ENCODE data around the gene ACVR1C.

Gene ACVR1C

DNA sequence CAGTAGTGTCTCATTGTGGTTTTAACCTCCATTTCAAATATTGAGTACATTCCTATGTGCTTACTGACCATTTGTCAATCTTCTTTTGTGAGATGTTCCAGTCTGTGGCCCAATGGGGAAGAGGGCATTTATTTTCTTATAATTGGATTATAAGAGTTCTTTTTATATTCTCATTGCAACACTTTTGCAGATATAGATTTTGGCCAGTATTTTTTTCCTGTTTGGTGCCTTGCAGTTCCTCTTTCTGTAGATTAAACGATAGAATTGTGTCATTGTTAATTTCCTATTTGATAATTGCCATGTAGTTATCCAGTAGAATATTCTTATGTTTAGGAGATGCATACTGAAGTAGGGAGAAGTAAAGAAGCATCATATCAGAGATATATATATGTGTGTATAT lies 128.3 kb downstream of the ACVR1C start:
- no peak for DNase-seq (ENCODE audit: low read depth in 4 of 4, low spot score in 1 of 4)

GRCh38 chr2:157498483-157498882 lies 130.2 kb downstream of the ACVR1C start:
- no peak for DNase-seq (ENCODE audit: low read depth in 4 of 4, low spot score in 1 of 4)

DNA sequence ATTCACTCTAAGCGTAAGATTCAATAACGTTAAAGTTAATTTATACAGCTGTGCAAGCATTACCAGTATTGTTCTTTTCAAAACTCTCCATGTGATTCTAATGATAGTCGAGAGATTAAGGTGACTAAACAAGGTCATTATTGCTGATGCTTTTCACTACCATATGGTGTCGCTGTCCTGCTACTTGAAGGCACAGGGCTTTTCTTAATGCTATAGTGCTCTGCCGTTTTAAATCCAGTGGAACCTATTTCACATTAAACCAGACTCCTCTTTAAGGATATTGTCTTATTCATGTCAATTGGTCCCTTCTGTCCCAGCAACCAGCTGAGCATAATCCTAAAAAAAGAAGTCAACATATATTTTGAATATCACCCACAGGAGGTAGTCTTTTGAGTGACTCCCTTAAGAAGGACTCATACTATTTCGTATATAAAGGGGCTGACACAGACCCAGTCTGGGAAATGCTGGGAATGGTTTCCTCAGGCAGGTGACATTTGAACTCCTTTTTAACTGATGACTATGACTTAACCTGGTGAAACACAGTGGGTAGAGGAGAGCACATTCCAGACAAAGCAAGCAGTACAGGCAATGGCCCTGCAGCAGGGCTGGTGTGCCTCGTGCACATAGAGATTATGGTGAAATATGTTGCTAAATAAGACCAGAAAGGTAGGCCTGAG lies 130.9 kb downstream of the ACVR1C start:
- DNase-seq (ENCODE audit: low read depth in 4 of 4, low spot score in 1 of 4) = no peak

GRCh38 chr2:157492189-157492773 lies 136.4 kb downstream of the ACVR1C start:
- peak in 3 of 4 experiments; percentile 40 to 55 (median 50) for DNase-seq (ENCODE audit: low read depth in 4 of 4, low spot score in 1 of 4)

- no peak for DNase-seq (ENCODE audit: low read depth in 4 of 4, low spot score in 1 of 4)
Observed at GRCh38 chr2:157489983-157490382, 138.7 kb downstream of the ACVR1C start.

GRCh38 chr2:157488877-157489276 lies 139.8 kb downstream of the ACVR1C start:
- no peak for DNase-seq (ENCODE audit: low read depth in 4 of 4, low spot score in 1 of 4)

GRCh38 chr2:157487747-157488146 lies 140.9 kb downstream of the ACVR1C start:
- DNase-seq (ENCODE audit: low read depth in 4 of 4, low spot score in 1 of 4) = no peak

DNA sequence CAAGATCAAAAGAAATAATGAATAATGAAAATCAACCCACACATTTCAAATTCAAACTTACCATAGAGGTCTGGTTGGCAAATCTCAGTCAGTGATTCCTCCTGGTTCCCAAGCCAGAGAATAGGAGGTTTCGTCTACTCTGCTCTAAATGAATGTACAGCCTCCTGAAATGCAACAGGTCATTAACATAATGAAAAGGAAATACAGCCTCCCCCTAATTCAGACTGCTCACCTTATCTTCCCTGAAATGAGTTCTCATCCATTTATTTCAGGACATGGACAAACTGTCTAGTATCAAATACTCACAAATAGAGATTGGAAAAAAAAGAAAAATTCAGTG lies 141.4 kb downstream of the ACVR1C start:
- no peak for DNase-seq (ENCODE audit: low read depth in 4 of 4, low spot score in 1 of 4)

DNA sequence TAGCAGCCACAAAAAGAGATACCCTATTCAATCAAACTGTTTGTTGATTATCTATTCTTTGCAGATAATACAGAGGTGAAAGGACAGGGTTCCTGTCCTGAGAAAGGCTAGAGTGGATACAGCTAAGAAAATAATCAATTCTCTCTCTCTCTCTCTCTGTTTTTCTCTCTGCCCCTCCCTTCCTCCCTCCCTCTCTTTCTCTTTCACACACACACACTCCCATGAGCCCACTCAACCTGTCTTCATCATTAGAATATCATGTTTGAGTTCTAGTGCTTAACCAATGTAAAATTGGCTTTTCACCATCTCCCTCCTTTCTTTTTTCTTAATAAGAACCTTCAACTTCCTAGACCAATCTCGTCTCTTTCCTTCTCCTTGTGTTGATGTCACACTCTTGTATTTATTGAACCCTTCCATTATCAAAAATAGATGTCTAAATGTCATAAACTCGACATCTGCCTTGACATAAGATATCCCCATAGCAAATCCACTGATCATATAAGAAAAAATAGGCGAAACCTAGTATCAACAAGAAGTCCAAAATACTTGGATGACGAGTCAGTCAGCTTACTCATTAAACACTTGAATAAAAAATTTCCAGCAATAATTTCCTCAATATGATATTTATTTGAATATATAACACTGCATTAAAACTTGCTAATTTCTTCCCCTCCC lies 141.9 kb downstream of the ACVR1C start:
- DNase-seq (ENCODE audit: low read depth in 4 of 4, low spot score in 1 of 4) = no peak

- peak in 2 of 4 experiments; percentile 39 to 50 for DNase-seq (ENCODE audit: low read depth in 4 of 4, low spot score in 1 of 4)
Observed at GRCh38 chr2:157480182-157480961, 148.3 kb downstream of the ACVR1C start.

DNA sequence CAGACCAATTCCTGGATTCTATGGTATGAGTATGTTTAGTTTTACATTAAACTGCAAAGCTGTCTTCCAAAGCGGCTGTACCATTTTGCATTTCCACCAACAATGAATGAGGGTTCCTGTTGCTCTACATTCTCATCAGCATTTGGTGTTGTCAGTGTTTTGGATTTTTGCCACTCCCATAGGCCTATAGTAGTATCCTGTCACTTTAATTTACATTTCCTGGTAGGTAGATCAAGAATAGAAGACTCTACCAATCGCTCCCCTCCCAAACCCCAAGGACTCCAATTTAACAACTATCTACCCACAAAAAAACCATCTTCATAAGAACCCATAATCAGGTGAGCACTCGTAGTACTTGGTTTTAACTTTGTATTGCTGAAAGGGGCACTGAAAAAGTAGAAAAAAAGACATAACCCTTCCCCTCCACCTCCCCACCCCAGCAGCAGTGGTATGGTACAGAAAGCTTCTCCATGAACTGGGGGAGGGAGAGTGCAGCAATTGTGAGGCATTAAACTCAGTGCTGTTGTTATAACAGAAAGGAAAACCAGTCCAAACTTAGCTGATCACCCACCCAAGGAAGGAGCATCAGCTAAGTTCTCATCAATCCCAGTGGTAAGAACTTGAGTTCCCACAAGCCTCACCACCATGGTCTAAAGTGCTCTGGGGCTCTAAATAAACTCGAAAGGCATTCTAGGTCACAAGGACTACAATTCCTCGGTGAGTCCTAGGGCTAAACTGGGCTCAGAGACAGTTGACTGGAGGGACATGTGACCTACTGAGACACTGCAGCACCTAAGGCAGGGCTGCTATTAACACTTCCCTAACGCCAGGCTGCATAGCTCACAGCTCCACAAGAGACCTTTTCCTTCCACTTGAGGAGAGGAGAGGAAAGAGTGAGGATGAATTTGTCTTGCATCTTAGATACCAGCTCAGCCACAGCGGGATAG lies 149.3 kb downstream of the ACVR1C start:
- no peak for DNase-seq (ENCODE audit: low read depth in 4 of 4, low spot score in 1 of 4)

DNA sequence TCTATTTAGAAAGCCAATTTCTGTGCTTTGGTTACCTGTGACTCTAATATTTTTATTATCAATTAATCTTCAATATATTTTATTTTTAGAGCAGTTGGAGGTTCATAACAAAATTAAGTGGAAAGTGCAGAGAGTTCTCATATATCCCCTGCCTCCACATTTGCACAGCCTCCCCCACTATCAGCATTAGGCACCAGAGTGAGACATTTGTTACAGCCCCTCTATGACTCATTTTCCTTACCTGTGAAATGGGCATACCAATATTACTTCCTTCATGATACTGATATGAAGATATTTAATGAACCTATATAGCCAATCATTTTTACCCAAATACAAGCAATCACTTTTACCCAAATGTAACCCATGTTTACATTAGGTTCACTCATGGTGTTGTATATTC lies 150.7 kb downstream of the ACVR1C start:
- DNase-seq (ENCODE audit: low read depth in 4 of 4, low spot score in 1 of 4) = no peak

DNA sequence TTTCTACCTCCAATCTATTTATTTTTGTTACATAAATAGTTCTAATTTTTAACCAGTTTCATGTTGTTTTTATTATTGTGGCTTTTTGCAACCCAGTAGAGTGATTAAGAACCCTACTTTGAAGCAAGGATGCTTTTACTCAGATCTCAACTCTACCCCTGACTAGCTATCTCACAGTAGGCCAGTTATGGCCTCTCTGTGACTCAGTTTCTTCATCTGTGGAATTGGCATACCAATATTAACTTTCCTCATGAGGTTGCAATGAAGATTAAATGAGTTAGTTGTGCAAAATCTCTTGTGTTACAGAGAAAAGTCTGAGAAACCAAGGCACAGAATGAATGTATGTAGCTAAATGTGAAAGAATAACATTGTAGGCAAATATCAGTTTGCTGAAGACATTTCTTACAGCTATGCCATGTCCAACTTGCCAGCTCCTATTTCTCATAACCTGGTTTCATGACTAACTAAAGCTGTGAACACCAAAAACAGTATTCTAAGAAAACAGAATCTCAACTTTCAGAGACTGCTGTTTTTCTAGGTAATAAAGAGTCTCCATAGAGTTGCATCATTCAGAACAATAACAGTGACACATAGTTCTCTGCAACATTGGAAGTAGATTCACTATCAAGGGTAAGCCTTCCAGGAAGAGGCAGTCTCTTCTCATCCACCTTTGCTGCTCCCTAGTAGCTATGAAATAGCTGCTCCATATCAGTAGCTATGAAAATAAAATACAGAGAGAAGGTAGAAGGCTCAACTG lies 151.5 kb downstream of the ACVR1C start:
- no peak for DNase-seq (ENCODE audit: low read depth in 4 of 4, low spot score in 1 of 4)

Measured in stimulated activated CD4-positive, alpha-beta T cell treated with anti-CD3 and anti-CD28 coated beads, Interleukin-1b, Interleukin-23, amount 100 ng/mL, for 24 hours (primary cell).